HuH-7.5 (cell line): ENCODE results near the gene MAP2K2.
A peak's percentile ranks its signal among the peaks of the same experiment; 100 is the strongest.

ENCODE experiments used
- DNase-seq: peaks from one replicate; pipeline ENCODE4 v3.0.0; 2011; ENCODE audit warnings: low spot score

Gene MAP2K2

GRCh38 chr19:4060621-4061177 lies 63.2 kb downstream of the MAP2K2 start:
- no peak for DNase-seq

GRCh38 chr19:4059891-4060620 lies 63.9 kb downstream of the MAP2K2 start:
- no peak for DNase-seq

DNA sequence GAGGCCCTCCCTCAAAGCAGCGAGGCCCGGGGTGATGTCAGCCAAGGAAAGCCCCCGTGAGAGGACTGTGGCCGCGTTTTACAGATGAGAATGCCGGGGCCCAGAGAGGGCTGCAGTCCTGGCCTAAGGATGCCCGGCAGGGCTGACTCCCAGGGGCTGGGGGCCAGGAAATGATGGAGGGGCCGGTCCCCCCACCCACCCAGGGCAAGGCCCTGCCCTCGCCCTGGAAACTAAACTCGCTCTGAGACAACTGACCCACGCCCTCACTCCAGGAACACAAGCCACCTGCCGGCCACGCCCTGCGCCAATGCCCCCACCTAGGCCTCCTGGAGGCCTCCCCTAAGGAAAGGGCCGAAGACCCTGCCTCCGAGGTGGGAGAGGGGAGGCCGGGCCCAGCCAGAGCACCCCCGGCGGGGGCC lies 64.5 kb downstream of the MAP2K2 start:
- no peak for DNase-seq

- no peak for DNase-seq
Measured at GRCh38 chr19:4058693-4059452, 65.0 kb downstream of the MAP2K2 start.

DNA sequence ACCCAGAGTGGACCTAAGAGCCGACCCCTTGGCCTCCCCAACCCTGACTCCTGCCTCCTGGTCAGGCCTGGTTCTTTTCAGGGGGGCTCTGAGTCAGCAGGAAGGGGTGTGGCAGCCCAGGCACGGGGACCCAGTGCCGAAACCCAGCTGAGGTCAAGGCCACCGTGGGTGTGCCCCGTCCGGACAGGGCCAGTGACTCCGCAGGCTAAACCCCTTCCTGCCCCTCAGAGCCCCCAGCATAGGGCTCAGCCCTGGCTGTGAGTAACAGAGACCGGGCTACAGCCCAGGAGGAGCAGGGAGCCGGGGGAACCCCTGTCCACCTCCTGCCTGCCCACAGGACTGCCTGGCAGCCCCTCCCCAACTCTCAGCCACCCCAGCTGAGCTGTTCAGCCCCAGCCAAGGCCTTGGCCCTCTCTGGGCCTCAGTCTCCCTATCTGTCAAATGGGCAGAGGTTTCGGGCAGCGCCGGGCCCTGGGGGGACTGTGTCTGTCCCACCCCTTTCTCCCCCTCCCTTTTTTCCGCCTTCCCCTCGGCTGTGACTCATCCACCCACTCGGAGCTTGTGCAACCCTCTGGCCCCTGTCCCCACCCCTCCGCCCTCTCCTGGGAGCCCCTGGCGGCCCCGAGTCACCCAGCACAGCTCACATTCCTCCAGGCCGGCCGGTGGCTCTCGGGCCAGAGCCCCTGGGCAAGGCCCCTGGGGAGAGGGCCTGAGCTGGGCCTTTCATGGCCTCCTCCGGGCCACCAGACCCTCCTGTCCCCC lies 65.8 kb downstream of the MAP2K2 start:
- DNase-seq: peak; percentile 99

- DNase-seq: no peak
Measured at GRCh38 chr19:4055209-4055552, 68.7 kb downstream of the MAP2K2 start.

- DNase-seq: no peak
Measured at GRCh38 chr19:4054441-4055208, 69.3 kb downstream of the MAP2K2 start.

- no peak for DNase-seq
Measured at GRCh38 chr19:4053423-4054324, 70.2 kb downstream of the MAP2K2 start.

- no peak for DNase-seq
Measured at GRCh38 chr19:4052993-4053422, 70.9 kb downstream of the MAP2K2 start.

DNA sequence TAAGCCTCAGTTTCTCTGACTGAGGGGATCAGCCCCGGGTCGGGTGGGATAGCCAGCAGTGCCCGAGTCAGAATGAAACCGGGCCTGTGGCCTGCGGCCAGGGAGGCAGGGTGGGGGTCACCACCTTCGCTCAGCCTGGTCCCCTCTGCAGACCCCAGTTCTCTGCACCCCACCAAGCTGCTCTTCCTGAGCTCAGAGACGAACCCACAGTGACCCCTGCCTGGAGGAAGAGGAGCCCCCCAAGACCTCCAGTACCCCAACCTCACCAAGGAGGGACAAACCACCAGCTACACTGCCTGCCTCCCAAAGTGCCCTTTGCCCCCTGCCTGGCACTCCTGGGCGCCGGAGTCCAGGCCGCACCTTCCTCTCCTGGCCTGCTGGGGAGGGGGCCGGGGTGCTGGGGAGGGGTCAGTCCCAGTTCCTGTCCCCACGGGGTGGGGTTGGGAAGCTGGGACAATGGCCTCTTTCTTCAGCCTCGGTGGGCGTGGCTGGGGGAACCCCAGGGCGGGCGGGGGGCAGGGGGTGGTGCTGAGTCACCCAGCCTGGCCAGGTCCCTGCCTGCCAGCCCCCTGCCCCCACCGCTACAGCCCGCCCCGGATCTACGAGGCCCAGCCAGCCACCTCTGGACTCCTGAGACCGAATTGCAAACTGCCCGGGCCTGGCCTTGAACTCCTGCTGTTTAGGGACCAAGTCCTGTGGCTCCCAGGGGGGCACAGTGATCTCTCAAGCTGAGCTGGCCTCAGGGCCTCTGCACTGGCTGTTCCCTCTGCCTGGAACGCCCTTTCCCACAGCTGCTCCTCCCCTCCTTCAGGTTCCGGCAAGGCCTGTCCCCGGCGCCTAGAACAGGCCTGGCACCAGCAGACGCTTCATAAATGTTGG lies 71.6 kb downstream of the MAP2K2 start:
- DNase-seq: peak; percentile 92

DNA sequence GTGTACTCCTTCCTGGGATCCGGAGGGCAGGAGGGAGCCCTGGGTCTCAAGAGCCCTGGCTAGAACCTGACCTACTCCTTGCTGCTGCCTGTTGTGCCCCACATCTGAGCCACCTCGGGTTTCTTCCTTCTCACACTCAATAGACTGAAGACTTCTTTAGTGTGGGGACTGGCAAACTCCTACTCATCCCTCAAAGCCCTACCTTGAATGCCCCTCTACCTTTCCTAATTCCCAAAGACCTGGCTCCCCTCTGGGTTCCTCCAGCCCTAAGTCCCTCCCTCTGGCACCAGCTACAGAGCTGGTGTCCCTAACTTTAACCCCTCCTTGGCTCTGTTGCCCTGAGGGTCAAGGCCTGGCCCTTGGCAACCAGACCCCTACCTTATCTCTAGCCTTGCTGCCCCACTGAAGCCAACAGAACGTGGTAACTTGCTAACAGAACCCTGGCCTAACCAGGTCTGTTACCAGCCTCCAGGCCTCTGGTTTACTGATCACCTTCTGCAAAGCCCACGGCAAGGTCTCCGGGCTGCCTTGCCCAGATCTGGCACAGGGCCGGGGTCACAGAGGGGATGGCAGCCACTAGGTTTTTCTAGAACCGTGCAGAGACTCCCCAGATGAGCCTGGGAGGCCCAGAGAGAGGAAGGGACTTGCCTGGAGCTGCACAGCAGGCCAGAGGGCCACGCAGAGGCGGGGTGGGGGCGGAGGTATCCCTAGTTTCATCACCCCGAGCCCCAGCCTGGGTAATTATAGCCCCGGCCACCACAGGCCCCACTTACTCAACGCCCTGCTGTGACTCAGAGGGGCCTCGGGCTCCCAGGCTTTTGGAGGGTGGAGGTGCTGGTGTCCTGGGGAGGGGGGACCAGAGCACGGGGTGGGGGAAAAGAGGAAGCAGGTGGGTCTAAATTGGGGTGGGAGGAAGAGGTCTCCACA lies 72.5 kb downstream of the MAP2K2 start:
- DNase-seq: no peak

- DNase-seq: no peak
Measured at GRCh38 chr19:4049432-4049831, 74.5 kb downstream of the MAP2K2 start.

DNA sequence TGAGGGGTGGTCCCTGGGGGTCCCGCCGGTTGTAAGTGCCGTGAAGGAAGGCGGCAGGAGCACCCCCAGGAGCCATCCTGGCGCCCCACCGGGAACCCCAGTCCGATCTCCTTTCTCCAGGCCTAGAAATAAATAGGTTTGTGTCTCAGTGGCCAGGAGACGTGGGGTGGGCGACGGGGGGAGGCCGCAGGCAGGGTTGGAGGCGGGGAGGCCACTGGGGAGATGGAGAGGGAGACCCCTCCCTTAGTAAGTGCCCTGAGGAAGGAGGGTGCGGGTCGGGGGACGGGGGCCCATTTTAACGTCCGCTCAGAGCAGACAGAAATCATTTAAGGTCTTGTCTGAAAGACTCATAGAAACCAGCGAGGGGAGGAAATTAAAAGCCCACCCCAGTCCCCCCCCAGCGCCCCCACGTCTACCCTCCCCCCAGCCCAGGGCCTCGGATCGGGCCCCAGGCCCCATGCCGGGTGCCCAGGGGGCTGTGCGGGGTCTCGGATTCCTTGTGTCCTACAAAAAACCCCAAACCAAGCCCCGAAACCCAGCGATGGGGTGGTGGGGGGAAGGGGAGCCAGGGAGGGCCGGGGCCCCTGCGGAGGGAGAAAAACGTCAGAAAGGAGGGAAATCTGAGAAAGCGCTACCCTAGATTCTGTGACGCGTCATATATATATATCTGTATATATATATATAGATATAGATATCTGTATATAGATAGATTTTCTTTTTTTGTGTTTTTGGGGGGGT lies 76.8 kb downstream of the MAP2K2 start:
- DNase-seq: no peak

DNA sequence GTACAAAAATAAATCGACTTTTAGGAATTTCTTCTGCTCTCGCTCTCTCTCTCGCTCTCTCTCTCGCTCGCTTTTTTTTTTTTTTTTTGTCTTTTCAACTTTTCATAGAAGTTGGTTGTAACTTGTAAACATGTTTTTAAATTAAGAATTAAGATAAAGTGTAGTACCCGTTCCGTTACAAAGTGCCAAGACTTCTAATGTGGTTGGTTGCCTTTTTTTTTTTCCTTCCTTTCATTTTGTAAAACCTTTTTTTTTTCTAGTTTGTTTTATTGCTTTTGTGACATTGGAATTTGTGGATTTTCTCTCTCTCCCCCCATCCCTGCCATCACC lies 77.6 kb downstream of the MAP2K2 start:
- DNase-seq: no peak

DNA sequence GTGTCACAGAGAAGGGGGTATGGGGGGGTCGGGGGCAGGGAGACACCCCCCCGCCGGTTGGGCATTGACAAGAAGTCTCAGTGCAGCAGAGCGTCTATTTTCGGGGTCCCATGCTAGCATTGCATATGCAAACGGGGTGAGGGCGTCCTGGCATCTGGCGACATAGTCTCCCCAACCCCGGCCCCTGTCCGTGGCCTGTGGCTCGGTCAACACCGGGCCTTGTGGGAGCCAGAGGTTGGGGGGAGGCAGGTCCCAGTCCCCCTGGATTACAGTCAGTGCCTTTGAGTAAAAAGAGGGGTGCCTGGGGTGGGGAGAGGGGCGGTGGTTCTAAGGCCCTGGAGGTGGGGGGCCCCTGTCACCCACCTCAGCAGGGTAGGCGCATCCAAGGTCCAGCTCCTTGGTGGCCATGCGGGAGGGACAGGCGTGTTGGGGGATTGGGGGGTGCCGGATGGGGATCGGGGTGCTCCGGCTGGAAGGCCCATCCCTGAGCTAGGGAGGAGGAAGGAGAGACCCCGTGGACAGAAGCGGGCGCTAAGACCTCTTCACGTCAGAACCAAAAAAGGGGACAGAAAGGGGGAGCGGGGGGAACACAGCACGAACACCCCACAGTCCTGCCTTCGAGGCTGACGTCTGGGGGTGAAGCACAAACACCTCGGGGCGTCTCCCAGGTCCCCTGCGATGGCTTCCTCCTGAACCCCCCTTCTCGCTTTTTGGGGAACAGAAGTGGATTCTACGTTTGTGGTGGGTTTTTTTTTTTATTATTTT lies 78.1 kb downstream of the MAP2K2 start:
- DNase-seq: no peak

- no peak for DNase-seq
Measured at GRCh38 chr19:4044990-4045465, 78.9 kb downstream of the MAP2K2 start.
